GM23248 (cell line): Measurements from ENCODE around the gene UBXN1. TPM values are rescaled to one million over a fixed set of nuclear protein-coding genes. Genes with fewer than 3 reads are reported as not detected.
A peak's percentile ranks its signal among the peaks of the same experiment; 100 is the strongest.

Experiments used
- DNase-seq: peaks from one replicate; pipeline ENCODE4 v3.0.0-alpha.2; 2015
- H2AFZ ChIP-seq: fragments of 200-600 bp; sonication (generic); 2 replicates; pipeline ENCODE4 v1.6.1; 2016; ENCODE audit warnings: antibody characterized with exemption
- H3F3A ChIP-seq: fragments of 200-600 bp; sonication (generic); 2 replicates; pipeline ENCODE4 v1.6.1; 2016; ENCODE audit warnings: mild to moderate bottlenecking, antibody characterized with exemption, mixed run types; ENCODE audit not compliant: insufficient read depth
- H3K27ac ChIP-seq: fragments of 200-600 bp; sonication (generic); 2 replicates; pipeline ENCODE4 v1.5.1; 2016; ENCODE audit warnings: mild to moderate bottlenecking
- H3K27me3 ChIP-seq: fragments of 200-600 bp; sonication (generic); replicated peaks from 2 replicates; pipeline ENCODE4 v1.6.1; 2016; ENCODE audit warnings: mild to moderate bottlenecking; ENCODE audit not compliant: insufficient read depth
- H3K36me3 ChIP-seq: fragments of 200-600 bp; sonication (generic); 2 replicates; pipeline ENCODE4 v1.6.1; 2016; ENCODE audit warnings: low read depth, mild to moderate bottlenecking
- H3K4me1 ChIP-seq: fragments of 200-600 bp; sonication (generic); 2 replicates; pipeline ENCODE4 v1.6.1; 2016; ENCODE audit warnings: mild to moderate bottlenecking; ENCODE audit not compliant: insufficient read depth
- H3K4me2 ChIP-seq: fragments of 200-600 bp; sonication (generic); one replicate; pipeline ENCODE4 v1.6.1; 2016; ENCODE audit warnings: mild to moderate bottlenecking; ENCODE audit not compliant: unreplicated experiment
- H3K4me3 ChIP-seq: fragments of 200-600 bp; sonication (generic); 2 replicates; pipeline ENCODE4 v1.5.1; 2016; ENCODE audit warnings: mild to moderate bottlenecking
- H3K79me2 ChIP-seq: fragments of 200-600 bp; sonication (generic); 2 replicates; pipeline ENCODE4 v1.6.1; 2016; ENCODE audit warnings: mild to moderate bottlenecking; ENCODE audit not compliant: insufficient read depth
- H3K9ac ChIP-seq: fragments of 200-600 bp; sonication (generic); 2 replicates; pipeline ENCODE4 v1.6.1; 2016; ENCODE audit warnings: mild to moderate bottlenecking
- H3K9me2 ChIP-seq: fragments of 200-600 bp; sonication (generic); 2 replicates; pipeline ENCODE4 v1.6.1; 2016; ENCODE audit warnings: mixed run types, mild to moderate bottlenecking, moderate library complexity; ENCODE audit not compliant: insufficient read depth
- H3K9me3 ChIP-seq: fragments of 200-600 bp; sonication (generic); one replicate; pipeline ENCODE4 v1.6.1; 2017; ENCODE audit warnings: low read depth
- H4K20me1 ChIP-seq: fragments of 200-600 bp; sonication (generic); 2 replicates; pipeline ENCODE4 v1.6.0; 2016; ENCODE audit not compliant: insufficient read depth
- EZH2 ChIP-seq: fragments of 200-600 bp; sonication (generic); IDR thresholded peaks from 2 replicates; pipeline ENCODE4 v1.6.1; 2018; ENCODE audit warnings: antibody characterized with exemption, mild to moderate bottlenecking; ENCODE audit not compliant: insufficient read depth, poor library complexity, severe bottlenecking
- EZH2phosphoT487 ChIP-seq: fragments of 200-600 bp; sonication (generic); IDR thresholded peaks from 2 replicates; pipeline ENCODE4 v1.6.1; 2018; ENCODE audit warnings: antibody characterized with exemption, moderate library complexity, mild to moderate bottlenecking, low read depth; ENCODE audit not compliant: insufficient read depth
- WGBS, 2 experiments: methylation state at CpG; one replicate each; pipeline ENCODE4 v1.1.6; 2015 to 2017; ENCODE audit warnings: low lambda C conversion rate in 2 of 2, low coverage in 1 of 2; ENCODE audit errors: missing lambda C conversion rate in 2 of 2; 5-methylcytosine and 5-hydroxymethylcytosine counted together
- in situ Hi-C: fragments of 300-500 bp; cut with MboI; formaldehyde crosslinking; loops from 2 replicates; pipeline ENCODE4 v1.15.0; 2020
- polyA plus RNA-seq: library from polyadenylated mRNA; unstranded; fragments of >200 nt; fragmentation: Nextera tagmentation; extraction: Ambion mirVana; gene quantifications from 2 replicates; pipeline ENCODE4 v1.2.1, GENCODE V29; 2016
- total RNA-seq: library from RNA; depleted of rRNA; stranded (reverse); fragments of >200 nt; shearing (Covaris generic); gene quantifications from 2 replicates; pipeline ENCODE4 v1.2.3, GENCODE V29; 2014

UBXN1 gene
- total and polyA plus RNA-seq, 2 experiments from 2014 or later = 85.3 to 135 TPM

DNA sequence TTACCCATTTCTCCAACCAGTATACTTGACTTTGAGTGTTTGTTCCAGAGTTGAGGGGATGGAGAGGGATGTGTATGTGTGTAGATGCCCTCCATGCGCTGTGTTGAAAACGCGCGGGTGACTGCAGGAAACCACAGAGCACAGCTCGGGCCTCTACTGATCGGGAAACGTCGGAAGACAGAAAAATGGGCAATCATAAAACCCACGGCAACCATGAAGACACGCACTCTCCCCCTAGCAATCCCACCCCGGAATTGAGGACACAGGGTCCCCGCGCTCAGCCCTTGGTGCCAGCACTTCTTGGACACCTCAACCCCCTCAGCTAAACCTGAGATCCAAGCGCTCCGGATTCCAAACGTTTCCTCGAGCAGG lies 7.7 kb downstream of the UBXN1 start:
- Histone ChIP-seq H3K27ac (peak overlapping the region; percentile 85), H3F3A (peaks cover 39% of the 10 kb centered on the region), H4K20me1 (no peaks in the 10 kb centered on the region), H3K9me2 (no peaks in the 10 kb centered on the region), H3K4me3 (peak overlapping the region; percentile 85), H2AFZ (peak overlapping the region; percentile 84), H3K36me3 (peaks cover 3% of the 10 kb centered on the region; the same call in 1 of the 2 replicates), H3K79me2 (peaks cover 69% of the 10 kb centered on the region), H3K4me2 (peak overlapping the region; percentile 83), H3K27me3 (no peaks in the 10 kb centered on the region), H3K4me1 (peaks cover 17% of the 10 kb centered on the region), H3K9me3 (no peaks in the 10 kb centered on the region), H3K9ac (peak overlapping the region; percentile 89)
- 1 to 2% methylated on average over 17 of the region's 17 CpGs for WGBS, 2 experiments
- in situ Hi-C loops = no loop called here
- DNase-seq = peak; percentile 70
- TF ChIP-seq EZH2 (no peak), EZH2phosphoT487 (no peak)

- WGBS, 2 experiments = 71 to 76% methylated on average over 4 of the region's 4 CpGs
- H2AFZ ChIP-seq = no peak overlapping the region
- peaks cover 63% of the 10 kb centered on the region for H3K79me2 ChIP-seq
- no peaks in the 10 kb centered on the region for H3K27me3 ChIP-seq
- no peaks in the 10 kb centered on the region for H3K9me3 ChIP-seq
- H3K27ac ChIP-seq = peak overlapping the region; percentile 85
- H4K20me1 ChIP-seq = no peaks in the 10 kb centered on the region
- DNase-seq = peak; percentile 38
- no peak overlapping the region for H3K4me2 ChIP-seq
- H3K4me3 ChIP-seq = no peak overlapping the region
- in situ Hi-C loops = no loop called here
- H3K9me2 ChIP-seq = no peaks in the 10 kb centered on the region
- H3K36me3 ChIP-seq = no peaks in the 10 kb centered on the region
- peaks cover 42% of the 10 kb centered on the region for H3F3A ChIP-seq
- peak overlapping the region; percentile 89; the same call in 1 of the 2 replicates for H3K9ac ChIP-seq
- TF ChIP-seq EZH2 (no peak), EZH2phosphoT487 (no peak)
- peaks cover 21% of the 10 kb centered on the region for H3K4me1 ChIP-seq
Measured at GRCh38 chr11:62669420-62670161, 9.3 kb downstream of the UBXN1 start.

DNA sequence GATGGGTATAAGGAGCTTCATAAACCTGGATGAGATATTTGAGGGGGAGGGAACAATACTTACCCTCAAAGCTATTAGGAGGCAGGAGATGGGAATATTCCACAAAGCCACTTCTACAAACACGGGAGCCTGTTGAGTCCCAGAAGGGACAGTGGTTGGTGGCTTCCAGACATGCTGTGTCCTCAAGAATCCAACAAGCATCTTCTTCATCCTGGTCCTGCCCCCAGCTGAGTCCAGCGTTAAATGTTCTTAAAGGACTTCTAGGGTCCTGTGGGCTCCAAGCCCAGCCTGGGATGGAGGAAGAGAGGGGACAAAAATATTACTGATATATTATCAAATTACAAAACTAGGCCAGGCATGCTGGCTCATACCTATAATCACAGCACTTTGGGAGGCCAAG lies 11.4 kb downstream of the UBXN1 start:
- 68 to 70% methylated on average over 2 of the region's 2 CpGs for WGBS, 2 experiments

DNA sequence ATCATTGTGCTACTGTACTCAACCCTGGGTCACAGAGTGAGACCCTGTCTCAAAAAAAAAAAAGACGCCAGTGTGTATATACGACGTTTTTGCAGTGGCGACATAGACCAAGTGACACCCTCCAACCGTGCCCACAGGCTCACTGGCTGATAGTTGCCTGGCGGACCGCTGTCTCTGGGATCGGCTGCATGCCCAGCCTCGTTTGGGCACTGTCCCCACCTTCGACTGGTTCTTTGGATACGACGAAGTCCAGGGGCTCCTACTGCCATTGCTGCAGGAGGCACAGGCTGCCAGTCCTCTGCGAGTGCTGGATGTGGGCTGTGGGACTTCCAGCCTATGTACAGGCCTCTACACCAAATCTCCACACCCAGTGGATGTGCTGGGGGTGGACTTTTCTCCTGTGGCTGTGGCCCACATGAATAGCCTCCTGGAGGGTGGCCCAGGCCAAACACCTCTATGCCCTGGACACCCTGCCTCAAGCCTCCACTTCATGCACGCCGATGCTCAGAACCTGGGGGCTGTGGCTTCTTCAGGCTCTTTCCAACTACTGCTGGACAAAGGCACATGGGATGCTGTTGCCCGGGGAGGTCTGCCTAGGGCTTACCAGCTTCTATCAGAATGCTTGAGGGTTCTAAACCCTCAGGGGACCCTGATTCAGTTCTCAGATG lies 12.5 kb downstream of the UBXN1 start:
- H2AFZ ChIP-seq = no peak overlapping the region
- 0 out of 2 replicates have a peak, but pooled peaks cover 5% of the 10 kb centered on the region for H3K36me3 ChIP-seq
- no peaks in the 10 kb centered on the region for H3K9me3 ChIP-seq
- in situ Hi-C loops = no loop called here
- peaks cover 30% of the 10 kb centered on the region for H3F3A ChIP-seq
- TF ChIP-seq EZH2 (no peak), EZH2phosphoT487 (no peak)
- H3K9me2 ChIP-seq = no peaks in the 10 kb centered on the region
- peak overlapping the region; percentile 72 for H3K27ac ChIP-seq
- H3K9ac ChIP-seq = peak overlapping the region; percentile 87
- peaks cover 59% of the 10 kb centered on the region for H3K79me2 ChIP-seq
- peak overlapping the region; percentile 84 for H3K4me3 ChIP-seq
- WGBS, 2 experiments = 17 to 18% methylated on average over 16 of the region's 16 CpGs
- H3K4me1 ChIP-seq = peaks cover 12% of the 10 kb centered on the region
- no peaks in the 10 kb centered on the region for H4K20me1 ChIP-seq
- peak overlapping the region; percentile 90 for H3K4me2 ChIP-seq
- no peaks in the 10 kb centered on the region for H3K27me3 ChIP-seq
- peak; percentile 29 for DNase-seq

More for the DNA sequence above, 11.4 kb downstream of the UBXN1 start:
- H3K4me1 ChIP-seq = peaks cover 13% of the 10 kb centered on the region
- H3F3A ChIP-seq = peaks cover 30% of the 10 kb centered on the region
- H3K4me3 ChIP-seq = 0 out of 2 replicates have a peak overlapping the region, but pooled peaks have one; percentile 84
- no peak for DNase-seq
- in situ Hi-C loops = no loop called here
- H3K36me3 ChIP-seq = 0 out of 2 replicates have a peak, but pooled peaks cover 5% of the 10 kb centered on the region
- peak overlapping the region; percentile 90 for H3K4me2 ChIP-seq
- no peaks in the 10 kb centered on the region for H3K9me2 ChIP-seq
- no peak for TF ChIP-seq EZH2phosphoT487
- no peak for TF ChIP-seq EZH2
- peak overlapping the region; percentile 87 for H3K9ac ChIP-seq
- peaks cover 60% of the 10 kb centered on the region for H3K79me2 ChIP-seq
- H3K27ac ChIP-seq = peak overlapping the region; percentile 72; the same call in 1 of the 2 replicates
- no peaks in the 10 kb centered on the region for H4K20me1 ChIP-seq
- no peaks in the 10 kb centered on the region for H3K9me3 ChIP-seq
- H2AFZ ChIP-seq = no peak overlapping the region
- H3K27me3 ChIP-seq = no peaks in the 10 kb centered on the region
